NCI-H1105 treated with DMSO at 0.1 percent for 48 hours (cell line): ENCODE results near the gene ZNF202.

ENCODE experiments used
- DNase-seq: peaks from one replicate; lab custom pipeline; 2025; lab: John Stamatoyannopoulos, UW

Gene ZNF202

DNA sequence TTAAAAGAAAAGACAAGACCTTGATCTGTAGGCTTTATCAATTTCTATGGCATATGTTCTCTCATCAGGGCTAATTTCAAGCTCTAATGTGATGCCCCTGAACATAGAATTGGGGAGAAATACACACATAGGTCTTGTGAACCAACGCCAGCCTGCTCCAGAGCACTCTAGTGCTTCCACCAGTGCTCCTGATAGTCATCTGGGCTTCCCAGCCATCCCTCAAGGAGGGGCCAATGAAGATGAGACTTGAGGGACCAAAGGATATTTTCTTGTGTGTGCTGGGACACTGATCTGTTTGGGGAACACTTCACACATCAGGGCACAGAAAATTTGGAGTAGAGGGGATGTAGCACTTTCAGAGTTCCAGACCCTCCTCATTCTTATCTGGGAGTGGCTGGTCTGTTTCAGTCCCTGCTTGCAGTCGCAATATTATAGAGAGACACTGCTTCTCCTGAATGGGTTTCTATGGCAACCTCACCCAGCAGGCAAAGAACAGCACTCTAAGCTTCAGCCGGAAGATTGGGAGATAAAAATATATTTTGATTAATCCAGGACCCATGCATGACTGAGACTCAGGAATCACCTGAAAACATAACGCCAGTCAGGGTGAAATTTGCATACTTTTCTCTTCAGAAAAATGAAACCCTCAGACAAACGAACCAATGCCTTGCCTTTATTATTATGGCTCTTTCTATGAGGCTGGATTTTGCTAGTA, 58.6 kb downstream of the ZNF202 start:
- DNase-seq, result no peak

- no peak for DNase-seq
Observed at GRCh38 chr11:123681030-123681429, 60.4 kb downstream of the ZNF202 start.

DNA sequence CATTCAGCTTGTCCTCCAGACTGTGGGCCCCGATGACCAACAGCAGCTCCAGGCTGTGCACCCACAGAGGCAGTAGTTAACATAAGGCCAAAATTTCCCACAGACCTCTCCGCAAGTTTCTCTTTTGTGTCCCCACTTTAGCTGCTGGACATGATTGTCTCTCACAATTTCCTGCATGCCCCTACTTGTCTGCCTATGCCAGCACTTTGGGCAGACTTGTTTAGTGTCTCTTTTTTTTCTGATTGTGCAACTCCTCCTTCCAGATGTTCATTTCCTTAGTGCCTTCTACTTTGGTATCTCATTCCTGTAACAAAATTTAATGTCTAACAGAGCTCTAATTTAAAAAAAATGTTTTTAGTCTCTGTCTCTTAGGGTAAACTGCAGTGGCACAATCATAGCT, 63.2 kb downstream of the ZNF202 start:
- DNase-seq, result no peak

DNA sequence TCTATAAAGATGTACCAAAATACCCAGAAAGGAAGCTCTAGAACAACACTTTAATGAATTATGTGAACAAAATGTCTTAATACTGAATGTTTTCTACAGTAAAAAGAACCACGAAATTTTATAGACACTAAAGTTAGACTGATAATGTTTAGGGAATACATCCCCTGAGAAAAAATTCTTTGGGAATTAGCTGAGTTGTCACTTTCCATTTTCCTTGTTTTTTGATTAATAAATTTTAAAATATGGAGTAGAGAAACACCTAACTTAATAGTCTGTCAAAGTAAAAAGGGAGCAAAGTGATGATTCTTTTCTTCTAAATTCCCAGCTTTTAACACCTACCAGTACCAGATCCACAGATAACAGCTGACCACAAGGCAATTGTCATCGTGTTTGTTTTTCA, 64.0 kb downstream of the ZNF202 start:
- no peak for DNase-seq

DNA sequence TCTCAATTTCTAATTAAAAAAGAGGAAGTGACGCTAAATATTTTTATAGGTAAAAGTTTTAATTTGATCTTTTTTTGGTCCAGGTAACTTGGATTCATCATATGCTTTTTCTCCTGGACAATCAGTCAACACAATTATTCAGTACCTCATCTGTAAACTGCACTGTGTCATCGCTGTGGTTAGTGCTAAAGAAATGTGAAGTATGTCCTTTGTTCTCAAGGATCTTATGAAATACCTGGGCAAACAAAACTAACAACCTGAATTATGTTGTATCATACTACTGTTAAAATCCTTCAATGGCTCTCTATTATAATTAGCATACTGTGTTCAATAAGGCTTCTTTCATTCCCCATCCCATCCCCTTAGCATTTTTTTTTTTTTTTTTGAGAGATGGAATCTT, 67.2 kb downstream of the ZNF202 start:
- DNase-seq, result no peak
